GM18520 (cell line): ENCODE results near the gene MYADML2.
"Not testable (repeated sequence)": the region's sequence is repeated elsewhere in the genome, so short reads cannot be mapped to it uniquely, and the experiment has no call there.

ENCODE experiments used
- ATAC-seq: cut with Tn5 transposase; IDR thresholded peaks from one replicate; pipeline ENCODE4 v1.9.1; 2021; ENCODE audit not compliant: unreplicated experiment

The MYADML2 gene

DNA sequence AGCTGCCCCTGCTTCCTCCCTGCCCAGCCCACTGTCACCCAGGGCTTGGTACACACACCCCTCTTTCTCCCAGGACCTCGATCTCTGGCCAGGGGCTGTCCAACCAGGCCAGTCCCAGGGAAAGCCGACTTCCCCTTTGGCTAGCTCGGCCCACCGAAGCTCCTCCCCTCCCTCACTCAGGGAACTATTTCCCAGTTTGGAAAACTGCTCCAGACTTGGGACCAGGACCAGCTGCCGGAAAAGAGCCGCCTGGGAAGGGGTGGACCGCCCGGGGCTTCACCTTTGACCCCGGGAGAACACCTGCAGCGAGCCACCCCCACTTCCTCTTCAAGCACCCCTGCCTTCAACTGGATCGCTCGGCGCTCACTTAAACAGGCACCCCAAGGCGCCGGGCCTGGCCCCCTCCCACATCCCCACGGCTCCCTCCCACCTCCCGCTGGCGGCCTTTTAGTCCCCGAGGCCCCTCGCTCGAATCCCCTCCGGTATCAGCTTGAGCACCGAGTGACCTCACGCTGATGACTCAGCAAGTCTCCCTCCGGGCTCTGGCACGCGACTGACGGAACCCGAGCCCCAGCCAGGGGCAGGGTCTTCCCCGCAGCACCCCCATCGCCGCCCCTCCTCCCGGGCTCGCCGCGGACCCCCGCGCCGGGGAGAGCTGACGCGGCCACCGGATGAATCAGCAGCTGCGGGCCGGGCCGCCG is 20.4 kb downstream of the MYADML2 start:
- no peak for ATAC-seq

DNA sequence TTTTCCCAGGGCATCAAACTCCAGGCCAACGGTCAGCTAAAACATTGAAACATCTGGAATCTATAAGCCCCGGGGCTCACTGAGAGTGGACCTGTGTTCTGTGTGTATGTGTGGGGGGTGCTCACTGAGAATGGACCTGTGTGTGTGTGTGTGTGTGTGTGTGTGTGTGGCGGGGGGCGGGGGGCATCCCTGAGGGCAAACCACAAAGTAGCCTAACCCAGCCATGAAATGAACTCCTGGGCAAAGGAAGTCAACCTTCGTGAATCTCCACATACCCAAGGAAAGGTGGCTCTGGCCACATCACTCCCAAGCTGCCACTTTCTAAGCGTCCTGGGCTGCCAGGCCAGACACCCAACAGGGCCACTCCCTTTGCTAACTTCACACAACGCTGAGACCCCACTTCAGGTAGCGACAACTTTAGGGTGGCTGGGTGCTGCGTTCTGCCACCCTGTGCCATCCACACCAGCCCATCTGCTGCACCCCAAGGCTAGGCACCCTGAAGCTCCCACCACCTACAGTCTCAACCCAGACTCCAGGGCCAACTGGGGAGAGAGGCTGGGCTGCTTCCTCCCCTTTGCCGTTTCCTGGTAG is 21.1 kb downstream of the MYADML2 start:
- ATAC-seq, result no peak

DNA sequence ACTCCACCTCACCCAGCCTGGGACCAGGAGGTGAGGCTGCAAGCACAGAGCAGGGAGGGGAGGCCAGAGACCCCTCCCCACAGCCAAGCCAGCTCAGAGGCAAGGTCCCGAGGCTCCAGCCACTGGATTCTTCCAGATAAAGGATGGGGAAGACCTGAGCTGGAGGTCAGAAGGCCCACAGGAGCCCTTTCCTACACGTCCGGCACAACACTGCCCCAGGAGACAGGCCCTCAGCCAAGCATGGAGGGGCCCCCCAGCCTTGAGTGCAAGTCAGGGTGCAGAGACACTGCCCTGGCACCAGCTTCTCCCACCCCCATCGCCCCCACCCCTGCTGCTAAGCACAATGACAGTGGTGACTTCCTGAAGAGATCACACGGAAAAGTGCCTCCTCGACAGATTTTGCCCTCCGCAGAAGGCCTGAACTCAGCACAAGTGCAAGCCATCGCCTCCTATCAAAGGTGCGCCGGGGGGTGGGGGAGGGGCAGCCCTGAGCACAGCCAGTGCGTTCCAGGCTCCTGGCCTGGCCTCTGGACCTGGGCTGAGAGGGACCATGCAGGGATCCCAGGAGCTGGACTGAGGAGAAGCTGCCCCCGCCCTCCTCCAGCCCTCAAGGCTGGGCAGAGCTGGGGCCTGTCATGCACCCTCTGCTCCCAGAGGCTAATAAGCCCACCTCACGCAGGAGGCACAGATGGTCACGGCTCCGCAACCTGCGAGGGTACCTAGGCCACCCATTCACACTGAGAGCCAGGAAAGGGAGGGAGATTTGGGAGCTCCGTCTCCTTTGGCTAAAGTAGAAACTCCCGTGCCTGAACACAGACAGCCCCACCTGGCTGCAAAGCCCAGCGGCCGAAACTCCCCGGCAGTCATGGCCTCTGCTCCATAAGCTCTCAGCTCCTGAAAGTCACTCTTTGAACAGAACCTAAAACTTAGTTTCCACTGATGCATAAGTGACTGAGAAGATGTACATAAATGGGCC is 22.2 kb downstream of the MYADML2 start:
- ATAC-seq, result no peak

DNA sequence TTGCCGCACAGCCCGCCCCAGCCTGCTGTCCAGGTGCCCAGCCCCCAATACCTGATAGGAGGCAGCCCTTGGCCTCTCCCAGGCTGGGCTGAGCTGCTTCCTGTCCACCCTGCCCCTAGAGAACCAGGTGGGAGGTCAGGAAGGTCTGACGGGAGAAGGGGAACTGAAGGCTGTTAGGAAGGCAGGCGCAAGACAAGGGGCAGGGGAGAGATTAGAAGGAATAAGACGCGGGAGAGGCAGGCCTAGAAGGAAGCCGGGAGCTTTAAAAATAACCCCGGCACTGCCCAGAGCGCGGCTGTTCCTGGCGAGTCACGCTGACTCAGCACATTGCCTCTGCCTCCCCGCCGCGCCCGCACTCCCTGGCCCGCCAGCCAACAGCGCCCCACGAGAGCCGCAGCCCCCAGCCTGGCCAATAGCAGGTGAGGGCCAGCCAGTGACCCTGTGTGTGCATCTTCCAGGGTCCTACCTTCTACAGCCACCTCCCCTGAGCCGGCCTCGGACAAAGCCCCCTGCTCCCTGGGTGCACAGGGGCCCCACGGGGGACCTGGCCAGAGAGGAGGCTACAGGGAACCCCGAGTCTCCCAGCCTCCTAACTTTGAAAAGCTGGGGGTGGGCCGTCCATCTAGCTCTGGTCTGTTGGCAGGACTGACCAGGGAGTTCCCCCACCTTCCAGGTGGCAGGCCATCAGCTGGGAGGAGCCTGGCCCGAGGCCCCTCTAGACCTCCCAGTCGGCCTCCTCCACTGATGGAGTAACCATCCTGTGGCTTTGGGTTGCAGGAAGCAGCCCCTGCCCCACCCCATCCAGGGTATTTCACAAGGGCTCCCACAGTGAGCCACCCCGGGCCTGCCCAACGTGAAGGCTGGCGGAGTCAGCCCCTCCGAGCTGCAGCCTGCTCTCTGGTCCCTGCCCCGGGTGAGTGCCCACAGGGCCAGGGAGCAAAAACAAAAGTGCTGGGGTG is 23.5 kb downstream of the MYADML2 start:
- no peak for ATAC-seq

DNA sequence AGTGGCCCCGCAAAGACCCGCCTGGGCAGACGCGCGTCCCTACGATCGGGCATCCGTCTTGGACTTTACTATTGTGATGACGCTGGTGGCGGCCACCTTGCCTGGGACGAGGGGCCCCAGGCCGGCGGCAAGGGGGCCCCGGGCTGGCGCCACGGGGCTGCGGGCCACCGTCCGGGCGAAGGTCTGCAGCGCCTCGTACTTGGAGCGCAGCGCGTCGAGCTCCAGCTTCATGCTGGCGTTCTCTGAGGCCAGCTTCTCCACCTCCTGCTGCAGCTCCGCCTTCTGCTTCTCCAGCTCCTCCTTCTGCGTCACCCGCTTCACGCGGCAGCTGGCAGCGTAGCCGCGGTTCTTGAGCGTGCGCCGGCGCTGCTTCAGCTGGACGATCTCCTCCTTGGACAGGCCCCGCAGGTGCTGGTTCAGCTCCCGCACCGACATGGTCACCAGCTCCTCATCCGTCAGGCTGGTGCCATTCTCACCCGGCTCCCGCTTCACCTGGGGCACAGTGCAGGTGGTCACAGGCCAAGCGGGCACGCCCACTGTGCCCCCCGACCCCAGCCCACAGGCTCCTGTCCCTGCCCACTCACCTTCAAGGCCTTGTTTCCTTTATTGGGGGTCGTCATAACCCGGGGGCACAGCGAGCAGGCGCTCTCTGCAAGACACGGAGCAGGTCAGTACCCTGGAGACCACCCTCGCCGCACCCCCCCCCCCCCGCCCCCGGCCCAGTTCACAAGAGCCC is 24.3 kb downstream of the MYADML2 start:
- no peak for ATAC-seq

DNA sequence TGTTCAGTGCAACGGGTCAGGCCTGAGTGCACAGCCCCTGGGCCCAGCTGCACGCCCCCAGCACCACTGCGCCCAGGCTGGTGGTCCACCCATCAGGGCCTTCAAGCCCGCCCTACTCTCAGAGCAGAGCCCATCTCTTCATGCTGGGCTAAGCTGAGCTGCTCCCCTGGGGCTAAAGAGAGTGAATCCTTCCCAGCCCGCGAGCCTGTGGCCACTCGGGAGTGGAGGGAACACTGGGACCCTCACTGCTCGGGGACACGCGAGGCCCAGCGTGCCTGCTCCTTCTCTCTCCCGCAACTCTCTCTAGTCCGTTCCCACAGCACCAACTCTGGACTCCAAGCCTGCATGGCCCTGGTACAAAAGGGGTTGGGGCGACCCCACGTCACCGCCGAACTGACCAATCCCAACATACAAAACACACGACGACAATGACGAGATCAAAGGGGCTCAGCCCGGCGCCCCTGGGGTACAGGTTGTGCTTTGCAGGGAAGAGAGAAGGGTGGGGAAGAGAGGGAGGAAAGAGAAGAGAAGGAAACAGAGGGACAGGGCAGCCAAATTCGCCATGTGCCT is 25.0 kb downstream of the MYADML2 start:
- ATAC-seq, result no peak

DNA sequence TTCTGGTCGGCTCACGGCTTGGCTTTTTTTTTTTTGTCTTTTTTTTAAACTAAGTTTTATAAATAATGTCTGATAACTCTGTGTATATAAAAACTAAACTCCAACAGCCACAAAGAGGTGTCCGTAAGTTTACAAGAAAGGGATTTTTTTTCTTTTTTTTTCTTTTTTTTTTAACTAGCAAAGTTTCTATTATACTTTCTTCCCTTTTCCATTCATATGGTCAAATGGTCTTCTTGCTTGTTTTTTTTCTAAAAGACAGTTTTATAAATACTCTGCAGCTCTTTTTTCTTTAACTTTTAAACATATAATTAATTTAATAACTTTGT is 25.5 kb downstream of the MYADML2 start:
- ATAC-seq, result no peak

DNA sequence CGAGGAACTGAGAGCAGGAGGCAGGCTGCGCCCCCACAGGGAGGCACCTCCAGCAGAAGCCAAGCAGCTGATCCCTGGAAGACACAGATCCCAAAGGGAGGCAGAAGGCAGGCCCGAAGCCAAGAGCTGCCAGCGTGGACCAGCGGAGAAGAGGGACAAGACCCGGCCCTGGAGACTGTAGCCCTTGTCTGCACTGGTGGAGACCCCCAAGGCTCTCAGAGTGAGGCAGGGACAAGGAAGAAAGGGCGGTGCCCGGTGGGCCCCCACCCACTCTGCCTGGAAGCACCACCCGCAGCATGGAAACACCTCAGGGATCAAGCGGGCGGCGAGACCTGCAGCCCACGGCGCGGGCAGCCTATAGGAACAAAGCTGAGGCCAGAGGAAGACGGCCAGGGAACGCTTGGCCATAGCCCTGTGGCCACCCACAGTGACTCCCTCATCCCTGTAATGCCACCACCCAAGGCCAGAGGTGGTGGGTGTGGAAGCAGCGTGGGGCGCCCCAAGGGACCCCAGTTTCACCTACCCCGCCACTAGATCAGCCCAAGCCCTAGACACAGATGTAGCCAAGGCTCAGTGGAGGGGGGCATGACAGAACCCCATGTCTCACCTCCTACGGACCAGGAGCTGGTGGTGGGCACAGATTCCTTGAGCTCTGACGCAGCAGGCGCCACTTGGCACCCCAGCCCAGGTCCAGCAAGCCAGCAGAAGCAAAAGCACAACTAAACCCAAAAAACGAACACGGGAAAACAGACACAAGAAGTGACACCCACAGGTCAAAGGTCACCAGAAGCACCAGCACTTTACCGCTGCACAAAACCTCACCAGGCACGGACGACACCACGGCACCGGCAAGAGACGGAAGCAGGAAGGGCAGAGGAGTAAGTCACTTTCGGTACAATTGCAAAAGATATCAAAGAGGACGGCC is 26.2 kb downstream of the MYADML2 start:
- no peak for ATAC-seq

DNA sequence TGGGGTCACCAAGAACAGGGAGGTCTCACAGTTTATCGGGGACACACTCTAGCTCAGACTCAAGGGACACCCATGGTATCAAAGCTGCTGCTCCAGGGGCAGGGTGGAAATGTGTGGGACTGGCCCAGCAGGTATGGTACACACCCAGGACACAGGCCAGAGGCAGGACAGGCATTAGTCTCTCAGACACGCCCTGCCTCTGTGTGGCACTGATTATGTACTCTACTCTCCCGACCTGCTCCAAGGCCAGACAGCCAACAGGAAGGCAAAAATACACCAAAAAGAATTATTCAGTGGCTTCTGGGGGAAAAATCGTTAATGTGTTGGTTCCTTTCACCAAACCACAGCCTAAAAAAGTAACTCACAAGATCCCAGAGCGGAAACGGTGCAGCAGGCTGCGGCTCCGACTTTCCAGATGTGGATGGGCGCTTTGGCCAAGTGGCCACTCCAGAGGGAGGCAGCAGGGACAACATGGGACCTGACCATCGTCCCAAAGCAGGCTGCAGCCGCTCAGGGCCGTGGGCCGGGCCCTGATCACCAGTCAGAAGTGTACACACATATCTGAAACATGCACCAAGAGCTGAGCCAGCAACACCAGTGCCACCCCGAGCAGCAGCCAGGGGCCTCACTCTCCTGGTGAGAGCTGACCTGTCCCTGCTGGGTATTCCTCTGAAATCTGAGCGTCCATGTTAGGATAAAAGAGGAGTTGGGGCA is 28.0 kb downstream of the MYADML2 start:
- ATAC-seq, result no peak

DNA sequence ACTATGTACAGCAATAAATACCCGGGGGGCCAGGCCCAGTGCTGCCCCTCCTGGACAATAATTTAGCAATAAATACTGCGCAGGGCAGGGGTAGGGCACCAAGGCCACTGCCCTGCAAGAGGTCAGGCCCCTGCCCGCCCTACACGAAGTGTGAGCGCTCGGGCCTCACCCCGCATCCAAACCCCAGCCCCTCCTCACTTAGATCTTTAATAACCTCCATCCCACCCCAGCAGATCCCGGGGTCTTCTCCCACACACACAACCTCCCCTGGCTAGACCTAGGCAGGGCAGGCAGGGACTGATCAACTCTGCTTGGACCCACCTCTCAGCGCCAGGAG is 28.7 kb downstream of the MYADML2 start:
- ATAC-seq, result not testable (repeated sequence)

DNA sequence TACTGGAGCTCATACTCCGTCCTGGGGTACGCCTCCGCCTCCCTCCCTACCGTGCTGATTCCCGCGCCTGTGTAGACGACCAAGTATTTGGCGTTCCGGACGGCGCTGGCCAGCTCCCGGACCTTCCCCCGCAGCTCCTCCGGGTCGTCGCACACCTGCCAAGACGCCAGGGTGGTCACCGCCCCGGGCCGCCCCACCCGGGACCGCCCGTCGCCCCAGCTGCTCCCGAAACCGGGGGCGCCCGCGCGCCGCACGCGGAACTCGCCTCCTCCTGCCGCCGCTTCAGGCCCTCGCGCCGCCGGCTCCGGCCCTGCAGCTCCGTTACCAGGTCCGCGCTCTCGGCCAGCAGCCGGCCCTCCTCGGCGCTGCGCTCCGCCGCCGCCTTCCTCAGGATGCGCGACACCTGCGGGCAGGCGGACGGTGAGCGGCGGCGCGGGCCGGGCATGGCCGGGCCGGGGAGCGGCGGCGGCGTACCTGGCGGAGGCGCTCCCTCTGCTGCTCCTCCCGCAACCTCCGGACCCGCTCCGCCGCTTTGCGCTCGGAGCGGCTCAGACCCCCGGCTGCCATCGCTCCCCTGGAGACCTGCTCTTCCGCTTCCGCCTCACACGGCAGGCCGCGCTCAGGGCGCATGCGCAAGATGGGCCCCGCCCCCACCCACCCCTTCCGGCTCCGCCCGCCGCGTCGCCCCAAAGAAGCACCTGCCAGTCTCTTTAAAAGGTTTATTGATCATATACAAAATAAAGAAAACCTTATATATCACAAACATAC is 29.3 kb downstream of the MYADML2 start, which contains the start of gene SIRT7:
Gene SIRT7 (minus strand): TSS at position 612 of the 768 bp plus-strand sequence. CDS start 45 bp downstream, at position 567.
- ATAC-seq, result peak; percentile 55

DNA sequence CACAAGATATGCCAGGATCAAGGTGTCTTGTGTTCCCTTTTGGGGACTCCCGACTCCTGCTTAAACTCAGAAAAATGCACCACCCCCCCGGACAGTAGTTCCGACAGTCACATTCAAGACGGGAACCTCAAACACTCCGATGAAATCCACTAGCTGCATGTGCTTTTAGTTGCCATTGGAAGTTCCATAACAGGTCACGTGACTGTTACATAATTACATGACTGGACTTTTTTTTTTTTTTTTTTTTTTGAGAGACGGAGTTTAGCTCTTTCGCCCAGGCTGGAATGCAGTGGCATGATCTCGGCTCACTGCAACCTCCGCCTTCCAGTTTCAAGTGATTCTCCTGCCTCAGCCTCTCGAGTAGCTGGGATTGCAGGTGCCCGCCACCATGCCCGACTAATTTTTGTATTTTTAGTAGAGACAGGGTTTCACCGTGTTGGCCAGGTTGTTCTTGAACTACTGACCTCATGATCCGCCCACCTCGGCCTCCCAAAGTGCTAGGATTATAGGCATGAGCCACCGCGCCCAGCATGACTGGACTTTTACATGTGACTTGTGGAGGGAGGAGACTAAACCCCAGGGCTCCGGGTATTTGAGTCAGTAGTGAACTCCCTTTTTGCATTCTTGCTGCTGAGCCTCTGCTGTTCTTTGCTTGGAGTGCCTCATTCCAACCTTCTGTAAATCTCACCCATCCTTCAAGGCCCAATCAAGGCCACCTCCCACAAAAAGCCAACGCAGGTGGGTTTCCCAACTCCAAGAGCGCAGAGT is 30.6 kb downstream of the MYADML2 start:
- no peak for ATAC-seq

DNA sequence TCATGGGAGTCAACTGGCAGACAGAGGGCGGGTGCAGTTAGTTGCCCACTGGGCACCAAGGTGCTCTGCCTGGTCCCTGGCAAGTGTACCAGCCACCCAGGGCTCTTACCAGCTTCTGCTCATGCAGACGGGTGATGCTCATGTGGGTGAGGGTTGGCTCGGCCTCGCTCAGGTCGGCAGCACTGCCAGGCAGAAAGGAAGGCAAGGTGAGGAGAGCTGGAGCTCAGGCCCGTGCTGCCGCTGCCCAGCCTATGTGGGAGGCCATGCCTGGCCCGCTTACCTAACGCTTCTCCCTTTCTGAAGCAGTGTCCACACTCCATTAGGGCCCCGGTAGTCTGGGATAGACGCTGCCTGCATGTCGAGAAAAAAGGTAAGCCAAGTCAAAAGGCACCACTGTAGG is 31.7 kb downstream of the MYADML2 start:
- no peak for ATAC-seq

DNA sequence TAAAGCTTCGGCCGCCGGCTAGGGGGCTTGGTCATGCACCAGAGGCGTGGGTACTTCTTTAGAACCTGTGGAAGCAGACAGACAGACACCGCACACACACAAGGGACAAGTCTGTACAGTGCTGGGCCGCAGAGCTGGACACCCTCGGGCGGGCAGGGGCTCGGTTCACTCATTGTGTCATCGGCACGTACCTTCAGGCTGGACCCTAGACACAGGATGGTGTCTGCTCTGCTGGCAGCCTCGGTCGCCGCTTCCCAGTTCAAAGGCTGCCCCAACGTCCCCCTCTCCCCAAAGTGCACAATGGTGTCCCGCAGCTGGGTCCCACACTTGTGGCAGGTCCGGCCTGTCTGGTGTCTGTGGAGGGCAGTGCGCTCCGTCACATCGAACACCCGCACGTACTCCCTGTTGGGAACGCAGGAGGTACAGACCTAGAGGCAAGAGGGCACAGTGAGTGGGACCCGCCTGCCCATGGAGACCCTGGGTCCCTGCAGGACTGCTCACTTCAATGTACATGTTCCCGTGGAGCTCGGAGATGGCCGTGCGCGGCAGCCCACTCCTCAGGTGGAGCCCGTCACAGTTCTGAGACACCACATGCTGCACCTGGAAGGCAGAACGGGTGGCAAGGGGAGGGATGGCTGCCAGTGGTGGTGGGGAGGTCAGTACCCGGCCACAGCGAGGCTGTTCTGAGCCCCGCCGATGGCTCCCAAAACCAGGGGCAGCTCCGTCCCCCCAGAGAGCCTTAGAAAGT is 32.8 kb downstream of the MYADML2 start:
- no peak for ATAC-seq

DNA sequence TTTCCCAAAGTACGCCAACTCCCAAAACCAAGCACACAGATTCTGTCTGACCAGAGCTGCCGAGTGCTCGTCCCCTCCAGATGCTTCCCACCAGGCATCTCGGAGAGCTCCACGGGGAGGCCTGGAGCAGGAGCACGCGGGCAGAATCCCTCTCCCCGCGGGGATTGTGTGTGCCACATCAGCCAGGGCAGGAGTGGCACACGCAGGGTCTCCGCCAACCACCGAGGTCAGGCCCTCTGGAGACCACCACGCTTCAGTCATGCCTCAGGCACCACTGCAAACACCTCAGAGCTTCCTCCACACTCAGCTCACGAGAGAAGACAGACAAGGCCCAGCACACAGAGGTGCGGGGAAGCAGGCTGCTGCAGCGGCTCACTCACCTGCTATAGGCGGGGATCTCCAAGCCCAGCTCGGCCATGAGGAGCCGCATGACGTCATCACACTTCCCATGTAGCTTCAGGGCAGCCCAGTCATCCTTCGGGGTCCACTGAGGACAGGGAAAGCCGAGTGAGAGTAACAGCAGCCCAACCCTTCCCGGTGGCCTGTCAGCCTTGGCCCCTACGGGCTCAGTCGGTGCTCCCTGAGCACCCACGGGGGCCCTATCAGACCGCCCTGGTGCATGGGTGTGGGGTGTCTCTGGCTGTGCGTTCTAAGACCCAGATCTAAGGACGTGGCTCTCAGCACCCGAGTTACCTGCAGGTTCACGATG is 33.5 kb downstream of the MYADML2 start:
- no peak for ATAC-seq
